ENCODE data around the gene PHACTR3.

Gene PHACTR3

GRCh38 chr20:59752101-59752586, 147.8 kb downstream of the PHACTR3 start:
- Histone ChIP-seq H3K79me1 (ENCODE audit: low read length) (no peaks in the 10 kb centered on the region), H3K27ac (ENCODE audit: low read depth, low read length) (no peak overlapping the region), H2AK5ac (ENCODE audit: low read length) (no peak overlapping the region), H3K14ac (ENCODE audit: low read length) (no peak overlapping the region), H3K4me3 (ENCODE audit: low read depth, low read length) (no peak overlapping the region), H4K8ac (ENCODE audit: low read depth, low read length) (no peak overlapping the region), H4K12ac (ENCODE audit: low read depth, low read length) (no peak overlapping the region), H3K4me1 (ENCODE audit: control insufficient read depth in 1 of 2, insufficient read depth in 2 of 2, low read length in 2 of 2) (no peaks in the 10 kb centered on the region), H2AFZ (ENCODE audit: insufficient read depth, low read length, poor library complexity) (no peak overlapping the region), H3K4me2 (ENCODE audit: low read length) (no peak overlapping the region), H3K18ac (ENCODE audit: low read length) (no peak overlapping the region), H3K36me3 (ENCODE audit: control insufficient read depth in 1 of 2, insufficient read depth in 2 of 2, low read length in 2 of 2) (no peaks in the 10 kb centered on the region), H3K27me3 (ENCODE audit: insufficient read depth, low read length) (no peaks in the 10 kb centered on the region), H3K4ac (ENCODE audit: low read depth, low read length) (no peak overlapping the region), H3K9ac (ENCODE audit: low read length) (no peak overlapping the region), H4K91ac (ENCODE audit: low read depth, low read length) (no peak overlapping the region), H3K9me3 (ENCODE audit: insufficient read depth, low read depth, low read length) (peaks cover 1% of the 10 kb centered on the region), H2BK120ac (ENCODE audit: insufficient read depth, low read length, poor library complexity) (no peak overlapping the region), H2BK12ac (ENCODE audit: low read length) (no peak overlapping the region), H3K79me2 (ENCODE audit: control insufficient read depth, insufficient read depth, low read length, poor library complexity) (no peaks in the 10 kb centered on the region), H2BK5ac (ENCODE audit: low read depth, low read length, poor library complexity) (no peak overlapping the region), H3K23ac (ENCODE audit: low read length) (no peak overlapping the region)
- WGBS (ENCODE audit: extremely low coverage, insufficient coverage, insufficient read length): no CpG with 5 or more reads among the region's 17 CpGs
- DNase-seq: peak in 1 of 2 donors; percentile 16

GRCh38 chr20:59752704-59753460, 148.5 kb downstream of the PHACTR3 start:
- H2AK5ac ChIP-seq (ENCODE audit: low read length): no peak overlapping the region
- H3K18ac ChIP-seq (ENCODE audit: low read length): no peak overlapping the region
- no peaks in the 10 kb centered on the region for H3K27me3 ChIP-seq (ENCODE audit: insufficient read depth, low read length)
- no peak overlapping the region for H3K9ac ChIP-seq (ENCODE audit: low read length)
- no peaks in the 10 kb centered on the region for H3K79me1 ChIP-seq (ENCODE audit: low read length)
- no peak overlapping the region for H4K8ac ChIP-seq (ENCODE audit: low read depth, low read length)
- WGBS (ENCODE audit: extremely low coverage, insufficient coverage, insufficient read length): no CpG with 5 or more reads among the region's 20 CpGs
- H3K4me1 ChIP-seq (ENCODE audit: control insufficient read depth in 1 of 2, insufficient read depth in 2 of 2, low read length in 2 of 2): no peaks in the 10 kb centered on the region
- H2AFZ ChIP-seq (ENCODE audit: insufficient read depth, low read length, poor library complexity): no peak overlapping the region
- H3K4me2 ChIP-seq (ENCODE audit: low read length): no peak overlapping the region
- no peak overlapping the region for H3K14ac ChIP-seq (ENCODE audit: low read length)
- H3K9me3 ChIP-seq (ENCODE audit: insufficient read depth, low read depth, low read length): peaks cover 1% of the 10 kb centered on the region
- no peaks in the 10 kb centered on the region for H3K79me2 ChIP-seq (ENCODE audit: control insufficient read depth, insufficient read depth, low read length, poor library complexity)
- H2BK12ac ChIP-seq (ENCODE audit: low read length): no peak overlapping the region
- H3K23ac ChIP-seq (ENCODE audit: low read length): peak overlapping the region; percentile 29
- H3K4me3 ChIP-seq (ENCODE audit: low read depth, low read length): no peak overlapping the region
- H3K36me3 ChIP-seq (ENCODE audit: control insufficient read depth in 1 of 2, insufficient read depth in 2 of 2, low read length in 2 of 2): no peaks in the 10 kb centered on the region
- no peak overlapping the region for H2BK5ac ChIP-seq (ENCODE audit: low read depth, low read length, poor library complexity)
- no peak overlapping the region for H4K91ac ChIP-seq (ENCODE audit: low read depth, low read length)
- no peak overlapping the region for H2BK120ac ChIP-seq (ENCODE audit: insufficient read depth, low read length, poor library complexity)
- no peak for DNase-seq
- no peak overlapping the region for H3K27ac ChIP-seq (ENCODE audit: low read depth, low read length)
- H3K4ac ChIP-seq (ENCODE audit: low read depth, low read length): no peak overlapping the region
- H4K12ac ChIP-seq (ENCODE audit: low read depth, low read length): no peak overlapping the region

GRCh38 chr20:59753836-59754235, 149.5 kb downstream of the PHACTR3 start:
- Histone ChIP-seq H3K27me3 (ENCODE audit: insufficient read depth, low read length) (no peaks in the 10 kb centered on the region), H2BK12ac (ENCODE audit: low read length) (no peak overlapping the region), H3K4me2 (ENCODE audit: low read length) (no peak overlapping the region), H3K9ac (ENCODE audit: low read length) (no peak overlapping the region), H2BK120ac (ENCODE audit: insufficient read depth, low read length, poor library complexity) (no peak overlapping the region), H4K12ac (ENCODE audit: low read depth, low read length) (no peak overlapping the region), H3K23ac (ENCODE audit: low read length) (no peak overlapping the region), H3K4ac (ENCODE audit: low read depth, low read length) (no peak overlapping the region), H4K8ac (ENCODE audit: low read depth, low read length) (no peak overlapping the region), H3K9me3 (ENCODE audit: insufficient read depth, low read depth, low read length) (peaks cover 1% of the 10 kb centered on the region), H3K14ac (ENCODE audit: low read length) (no peak overlapping the region), H3K18ac (ENCODE audit: low read length) (no peak overlapping the region), H3K27ac (ENCODE audit: low read depth, low read length) (no peak overlapping the region), H3K4me1 (ENCODE audit: control insufficient read depth in 1 of 2, insufficient read depth in 2 of 2, low read length in 2 of 2) (no peaks in the 10 kb centered on the region), H3K79me1 (ENCODE audit: low read length) (no peaks in the 10 kb centered on the region), H4K91ac (ENCODE audit: low read depth, low read length) (no peak overlapping the region), H2BK5ac (ENCODE audit: low read depth, low read length, poor library complexity) (no peak overlapping the region), H3K79me2 (ENCODE audit: control insufficient read depth, insufficient read depth, low read length, poor library complexity) (no peaks in the 10 kb centered on the region), H2AFZ (ENCODE audit: insufficient read depth, low read length, poor library complexity) (no peak overlapping the region), H3K36me3 (ENCODE audit: control insufficient read depth in 1 of 2, insufficient read depth in 2 of 2, low read length in 2 of 2) (no peaks in the 10 kb centered on the region), H3K4me3 (ENCODE audit: low read depth, low read length) (no peak overlapping the region), H2AK5ac (ENCODE audit: low read length) (no peak overlapping the region)
- DNase-seq: no peak
- WGBS (ENCODE audit: extremely low coverage, insufficient coverage, insufficient read length): no CpG with 5 or more reads among the region's 10 CpGs

GRCh38 chr20:59754551-59754950, 150.2 kb downstream of the PHACTR3 start:
- H3K4me2 ChIP-seq (ENCODE audit: low read length): no peak overlapping the region
- no peak overlapping the region for H2BK5ac ChIP-seq (ENCODE audit: low read depth, low read length, poor library complexity)
- no peak overlapping the region for H3K23ac ChIP-seq (ENCODE audit: low read length)
- H3K27me3 ChIP-seq (ENCODE audit: insufficient read depth, low read length): no peaks in the 10 kb centered on the region
- no peak overlapping the region for H4K91ac ChIP-seq (ENCODE audit: low read depth, low read length)
- H4K8ac ChIP-seq (ENCODE audit: low read depth, low read length): no peak overlapping the region
- H3K4me3 ChIP-seq (ENCODE audit: low read depth, low read length): no peak overlapping the region
- H3K9ac ChIP-seq (ENCODE audit: low read length): no peak overlapping the region
- H4K12ac ChIP-seq (ENCODE audit: low read depth, low read length): no peak overlapping the region
- H2BK120ac ChIP-seq (ENCODE audit: insufficient read depth, low read length, poor library complexity): no peak overlapping the region
- H3K9me3 ChIP-seq (ENCODE audit: insufficient read depth, low read depth, low read length): peaks cover 3% of the 10 kb centered on the region
- no peak for DNase-seq
- no peaks in the 10 kb centered on the region for H3K79me2 ChIP-seq (ENCODE audit: control insufficient read depth, insufficient read depth, low read length, poor library complexity)
- H3K36me3 ChIP-seq (ENCODE audit: control insufficient read depth in 1 of 2, insufficient read depth in 2 of 2, low read length in 2 of 2): no peaks in the 10 kb centered on the region
- H3K4ac ChIP-seq (ENCODE audit: low read depth, low read length): no peak overlapping the region
- no CpG with 5 or more reads among the region's 9 CpGs for WGBS (ENCODE audit: extremely low coverage, insufficient coverage, insufficient read length)
- no peak overlapping the region for H3K27ac ChIP-seq (ENCODE audit: low read depth, low read length)
- no peak overlapping the region for H3K18ac ChIP-seq (ENCODE audit: low read length)
- H2AFZ ChIP-seq (ENCODE audit: insufficient read depth, low read length, poor library complexity): no peak overlapping the region
- no peaks in the 10 kb centered on the region for H3K79me1 ChIP-seq (ENCODE audit: low read length)
- no peak overlapping the region for H2BK12ac ChIP-seq (ENCODE audit: low read length)
- no peaks in the 10 kb centered on the region for H3K4me1 ChIP-seq (ENCODE audit: control insufficient read depth in 1 of 2, insufficient read depth in 2 of 2, low read length in 2 of 2)
- no peak overlapping the region for H3K14ac ChIP-seq (ENCODE audit: low read length)
- H2AK5ac ChIP-seq (ENCODE audit: low read length): no peak overlapping the region
